ENCODE results near the gene NAP1L4.

The NAP1L4 gene

DNA sequence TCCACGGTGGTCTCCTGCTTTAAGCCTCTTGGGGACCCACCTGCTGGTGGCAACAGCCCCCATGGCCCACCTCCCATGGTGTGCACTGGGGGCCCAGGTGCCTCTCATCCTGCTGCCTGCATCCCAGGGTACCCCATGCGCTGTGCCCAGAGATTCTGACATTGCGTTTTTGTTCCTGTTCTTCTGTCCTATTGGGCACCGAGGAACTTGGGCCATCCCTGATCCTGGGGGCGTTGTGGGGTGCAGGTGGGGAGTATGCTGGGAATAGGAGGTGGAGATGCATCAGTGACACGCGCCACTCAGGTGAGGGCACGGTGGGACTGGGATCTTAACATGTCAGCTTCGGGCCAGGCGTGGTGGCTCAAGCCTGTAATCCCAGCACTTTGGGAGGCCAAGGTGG lies 12.4 kb upstream of the NAP1L4 start:
- Histone ChIP-seq H3K9me3 (ENCODE audit: insufficient read depth, low read length) (peaks cover 3% of the 10 kb centered on the region; the same call in 1 of the 2 replicates), H3K4me1 (ENCODE audit: insufficient read depth, insufficient read length) (peaks cover 14% of the 10 kb centered on the region), H3K36me3 (ENCODE audit: insufficient read depth, insufficient read length, low read length) (peaks cover 90% of the 10 kb centered on the region), H3K9ac (ENCODE audit: insufficient read length, low read depth) (no peak overlapping the region), H3K27me3 (ENCODE audit: insufficient read depth, insufficient read length) (no peaks in the 10 kb centered on the region), H3K4me3 (ENCODE audit: insufficient read length, low read depth) (no peak overlapping the region)
- TF ChIP-seq ZNF274 (IDR thresholded peaks at IDR 0.05; ENCODE audit: low read depth, low read length) (no peak), SUZ12 (IDR thresholded peaks at IDR 0.05; ENCODE audit: extremely low read depth, insufficient read depth, insufficient read length) (no peak), YY1 (IDR thresholded peaks at IDR 0.05; ENCODE audit: insufficient read depth, insufficient read length) (no peak)
- DNase-seq (ENCODE audit: low read depth, low spot score) = no peak

DNA sequence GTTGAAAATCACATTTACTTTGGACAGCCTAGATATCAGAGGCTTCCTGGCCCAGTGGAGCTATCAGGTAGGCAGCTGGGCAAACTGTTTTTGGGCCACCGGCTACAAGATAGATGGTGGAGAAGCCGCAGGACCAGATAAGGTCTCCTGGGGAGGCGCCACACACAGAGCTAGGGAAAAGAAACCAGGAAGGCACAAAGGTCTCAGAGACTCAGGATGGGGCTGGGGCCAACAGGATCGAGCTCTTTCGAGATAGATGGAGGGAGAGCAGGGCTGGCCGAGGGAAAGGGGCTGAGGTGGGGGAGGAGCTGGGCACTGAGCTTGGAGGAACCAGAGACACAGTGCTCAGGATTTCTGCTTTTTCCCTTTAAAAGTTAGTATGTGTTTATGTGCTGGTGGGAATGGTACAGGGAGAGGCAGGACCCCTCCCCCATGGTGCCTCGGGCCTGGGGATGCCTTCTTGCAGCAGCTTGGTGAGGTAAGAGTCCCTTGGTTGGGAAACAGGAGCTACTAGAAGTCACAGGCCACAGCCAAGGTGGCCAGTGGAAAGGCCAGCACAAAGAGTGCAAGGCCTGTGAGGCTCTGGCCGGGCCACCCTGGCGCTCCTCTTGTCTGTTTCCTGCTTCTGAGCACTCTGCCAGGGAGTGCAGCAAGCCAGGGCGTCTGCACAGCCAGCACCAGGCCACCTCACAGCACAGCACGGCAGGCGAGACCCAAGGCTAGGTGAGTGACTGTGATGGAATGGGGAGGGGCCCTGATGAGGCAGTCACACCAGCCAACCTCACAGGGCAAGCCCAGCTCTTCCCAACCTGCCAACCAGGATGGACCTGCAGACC lies 11.5 kb upstream of the NAP1L4 start:
- Histone ChIP-seq H3K4me1 (ENCODE audit: insufficient read depth, insufficient read length) (peaks cover 14% of the 10 kb centered on the region), H3K27me3 (ENCODE audit: insufficient read depth, insufficient read length) (no peaks in the 10 kb centered on the region), H3K36me3 (ENCODE audit: insufficient read depth, insufficient read length, low read length) (peaks cover 84% of the 10 kb centered on the region), H3K9me3 (ENCODE audit: insufficient read depth, low read length) (peaks cover 3% of the 10 kb centered on the region; the same call in 1 of the 2 replicates), H3K4me3 (ENCODE audit: insufficient read length, low read depth) (no peak overlapping the region), H3K9ac (ENCODE audit: insufficient read length, low read depth) (peak overlapping the region; percentile 6)
- TF ChIP-seq YY1 (IDR thresholded peaks at IDR 0.05; ENCODE audit: insufficient read depth, insufficient read length) (no peak), SUZ12 (IDR thresholded peaks at IDR 0.05; ENCODE audit: extremely low read depth, insufficient read depth, insufficient read length) (no peak), ZNF274 (IDR thresholded peaks at IDR 0.05; ENCODE audit: low read depth, low read length) (no peak)
- DNase-seq (ENCODE audit: low read depth, low spot score) = no peak

DNA sequence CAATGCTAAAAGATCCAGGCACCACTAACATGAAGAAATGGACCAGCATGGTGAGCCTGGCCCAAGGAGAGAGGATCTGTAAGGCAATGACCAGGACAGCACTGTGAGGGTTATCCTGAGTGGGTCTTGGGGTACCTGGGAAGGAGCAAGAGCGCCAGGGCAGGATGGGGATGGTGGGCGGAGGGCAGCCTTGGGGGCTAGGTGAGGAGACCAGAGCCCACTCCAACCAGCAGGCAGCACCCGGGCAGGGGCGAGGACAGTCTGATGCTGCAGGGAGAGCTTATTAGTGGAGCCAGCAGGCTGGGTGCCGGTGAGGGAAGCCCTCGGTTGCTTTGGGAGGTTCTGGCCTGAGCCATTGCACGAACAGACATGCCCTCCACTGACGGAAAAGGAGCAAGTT lies 10.7 kb upstream of the NAP1L4 start:
- no peak overlapping the region for H3K9ac ChIP-seq (ENCODE audit: insufficient read length, low read depth)
- H3K36me3 ChIP-seq (ENCODE audit: insufficient read depth, insufficient read length, low read length) = peaks cover 82% of the 10 kb centered on the region
- peaks cover 14% of the 10 kb centered on the region for H3K4me1 ChIP-seq (ENCODE audit: insufficient read depth, insufficient read length)
- peaks cover 3% of the 10 kb centered on the region; the same call in 1 of the 2 replicates for H3K9me3 ChIP-seq (ENCODE audit: insufficient read depth, low read length)
- no peak for TF ChIP-seq SUZ12 (IDR thresholded peaks at IDR 0.05; ENCODE audit: extremely low read depth, insufficient read depth, insufficient read length)
- TF ChIP-seq YY1 (IDR thresholded peaks at IDR 0.05; ENCODE audit: insufficient read depth, insufficient read length) = no peak
- TF ChIP-seq ZNF274 (IDR thresholded peaks at IDR 0.05; ENCODE audit: low read depth, low read length) = no peak
- no peak for DNase-seq (ENCODE audit: low read depth, low spot score)
- H3K4me3 ChIP-seq (ENCODE audit: insufficient read length, low read depth) = no peak overlapping the region
- no peaks in the 10 kb centered on the region for H3K27me3 ChIP-seq (ENCODE audit: insufficient read depth, insufficient read length)

DNA sequence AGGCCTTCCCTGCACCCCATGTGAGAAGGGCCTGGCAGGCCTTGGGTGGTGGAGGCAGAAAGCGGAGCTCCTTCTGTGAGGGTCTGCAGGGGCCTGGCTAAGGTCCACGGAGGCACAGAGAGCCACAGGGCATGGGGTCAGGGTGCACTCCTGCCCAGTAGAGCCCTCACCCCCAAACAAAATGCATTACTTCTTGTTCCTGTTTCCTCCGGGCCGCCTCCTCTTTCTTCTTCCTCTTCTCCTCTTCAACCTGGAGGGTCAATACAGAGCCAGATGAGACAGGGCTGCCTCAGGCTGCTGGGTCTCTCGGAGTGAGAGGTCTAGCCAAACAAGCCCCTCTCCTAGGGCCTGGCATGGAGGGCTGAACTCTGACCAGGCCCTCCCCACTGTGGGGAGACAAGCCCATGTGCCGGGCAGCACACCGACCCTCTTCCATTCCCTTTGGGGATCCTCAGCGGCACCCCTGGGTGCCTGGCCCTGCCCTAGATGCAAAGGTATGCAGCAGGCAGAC lies 10.3 kb upstream of the NAP1L4 start:
- peaks cover 77% of the 10 kb centered on the region for H3K36me3 ChIP-seq (ENCODE audit: insufficient read depth, insufficient read length, low read length)
- H3K9me3 ChIP-seq (ENCODE audit: insufficient read depth, low read length) = peaks cover 3% of the 10 kb centered on the region; the same call in 1 of the 2 replicates
- H3K27me3 ChIP-seq (ENCODE audit: insufficient read depth, insufficient read length) = no peaks in the 10 kb centered on the region
- no peak overlapping the region for H3K9ac ChIP-seq (ENCODE audit: insufficient read length, low read depth)
- no peak for DNase-seq (ENCODE audit: low read depth, low spot score)
- no peak overlapping the region for H3K4me3 ChIP-seq (ENCODE audit: insufficient read length, low read depth)
- peaks cover 13% of the 10 kb centered on the region for H3K4me1 ChIP-seq (ENCODE audit: insufficient read depth, insufficient read length)
- TF ChIP-seq SUZ12 (IDR thresholded peaks at IDR 0.05; ENCODE audit: extremely low read depth, insufficient read depth, insufficient read length) = no peak
- TF ChIP-seq YY1 (IDR thresholded peaks at IDR 0.05; ENCODE audit: insufficient read depth, insufficient read length) = no peak
- TF ChIP-seq ZNF274 (IDR thresholded peaks at IDR 0.05; ENCODE audit: low read depth, low read length) = no peak

DNA sequence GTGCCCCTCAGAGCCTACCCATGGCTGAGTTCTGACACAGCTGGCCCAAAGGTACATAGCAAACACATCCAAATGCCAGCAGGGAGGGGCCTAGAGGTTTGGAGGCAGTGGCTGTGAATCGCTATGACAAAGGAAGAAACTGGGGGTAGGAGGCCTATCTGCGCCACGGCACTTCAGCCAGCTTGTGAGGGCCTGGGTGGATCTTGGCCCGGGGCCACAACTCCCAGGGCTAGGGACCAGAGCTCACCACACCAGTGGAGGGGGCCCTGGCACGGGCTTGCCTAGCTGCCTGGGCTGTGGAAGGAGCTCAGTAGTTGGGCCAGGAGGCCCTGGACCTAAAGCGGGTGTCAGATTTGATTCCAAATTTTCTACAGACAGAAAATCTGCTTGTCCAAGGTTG lies 9.4 kb upstream of the NAP1L4 start:
- Histone ChIP-seq H3K36me3 (ENCODE audit: insufficient read depth, insufficient read length, low read length) (peaks cover 69% of the 10 kb centered on the region), H3K9ac (ENCODE audit: insufficient read length, low read depth) (no peak overlapping the region), H3K4me1 (ENCODE audit: insufficient read depth, insufficient read length) (peaks cover 11% of the 10 kb centered on the region), H3K4me3 (ENCODE audit: insufficient read length, low read depth) (no peak overlapping the region), H3K27me3 (ENCODE audit: insufficient read depth, insufficient read length) (no peaks in the 10 kb centered on the region), H3K9me3 (ENCODE audit: insufficient read depth, low read length) (peaks cover 3% of the 10 kb centered on the region; the same call in 1 of the 2 replicates)
- no peak for DNase-seq (ENCODE audit: low read depth, low spot score)
- TF ChIP-seq YY1 (IDR thresholded peaks at IDR 0.05; ENCODE audit: insufficient read depth, insufficient read length) (no peak), ZNF274 (IDR thresholded peaks at IDR 0.05; ENCODE audit: low read depth, low read length) (no peak), SUZ12 (IDR thresholded peaks at IDR 0.05; ENCODE audit: extremely low read depth, insufficient read depth, insufficient read length) (no peak)

DNA sequence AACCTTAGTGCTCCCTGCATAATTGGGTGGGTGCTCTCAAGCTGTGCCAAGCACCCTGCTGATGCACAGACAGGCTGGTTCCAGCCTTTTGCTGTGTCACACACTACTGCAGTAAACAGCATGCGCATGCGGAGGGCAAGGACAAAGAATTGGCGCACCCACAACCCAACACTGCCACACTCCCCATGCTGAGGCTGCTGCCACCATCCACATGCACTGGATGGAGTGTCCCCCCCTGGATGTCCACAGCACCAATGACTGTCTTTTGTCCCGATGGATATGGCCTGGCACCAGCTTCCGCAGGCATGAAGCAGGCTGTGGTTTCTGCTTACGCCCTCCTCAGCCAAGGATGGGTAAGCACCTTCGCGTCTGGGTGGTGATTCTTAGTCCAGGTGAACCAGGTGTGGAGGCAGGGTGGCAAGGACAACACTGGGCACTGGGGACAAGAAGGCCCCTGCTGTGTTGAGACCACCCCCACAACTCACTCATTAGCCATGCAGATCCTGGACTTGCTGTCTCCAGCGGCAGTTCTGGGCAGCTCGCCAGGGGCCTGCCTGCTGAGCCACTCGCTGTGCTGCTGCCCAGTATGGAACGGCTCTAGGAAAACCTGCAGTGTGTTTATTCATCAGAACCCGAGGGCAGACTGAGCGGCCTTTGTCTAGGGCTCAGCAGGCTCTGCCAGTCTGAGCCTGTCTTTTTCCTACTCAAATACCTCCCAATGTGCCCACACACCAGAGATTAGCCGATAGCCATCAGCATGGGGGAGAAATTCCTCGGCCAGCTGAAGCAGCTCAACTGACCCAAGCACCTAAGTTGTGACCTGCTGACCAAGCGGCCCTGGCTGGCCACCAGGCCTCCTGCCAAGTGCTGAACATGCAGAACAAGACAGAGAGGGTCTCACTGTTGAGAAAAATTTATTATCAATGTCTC lies 8.2 kb upstream of the NAP1L4 start:
- DNase-seq (ENCODE audit: low read depth, low spot score) = no peak
- Histone ChIP-seq H3K9ac (ENCODE audit: insufficient read length, low read depth) (no peak overlapping the region), H3K36me3 (ENCODE audit: insufficient read depth, insufficient read length, low read length) (peaks cover 57% of the 10 kb centered on the region)

More for the DNA sequence above, 8.2 kb upstream of the NAP1L4 start:
- Histone ChIP-seq H3K9me3 (ENCODE audit: insufficient read depth, low read length) (peaks cover 3% of the 10 kb centered on the region; the same call in 1 of the 2 replicates), H3K27me3 (ENCODE audit: insufficient read depth, insufficient read length) (no peaks in the 10 kb centered on the region), H3K4me3 (ENCODE audit: insufficient read length, low read depth) (no peak overlapping the region), H3K4me1 (ENCODE audit: insufficient read depth, insufficient read length) (peaks cover 11% of the 10 kb centered on the region)
- TF ChIP-seq SUZ12 (IDR thresholded peaks at IDR 0.05; ENCODE audit: extremely low read depth, insufficient read depth, insufficient read length) (no peak), YY1 (IDR thresholded peaks at IDR 0.05; ENCODE audit: insufficient read depth, insufficient read length) (no peak), ZNF274 (IDR thresholded peaks at IDR 0.05; ENCODE audit: low read depth, low read length) (no peak)
